Thoracic aorta (tissue), 2 donors: ENCODE measurements around the gene SAMM50. TPM values are rescaled to one million over a fixed set of nuclear protein-coding genes. Genes with fewer than 3 reads are reported as not detected.

Source experiments
- ATAC-seq: fragments of 150-250 bp; one replicate; pipeline ENCODE4 v1.8.0; 2017; ENCODE audit warnings: low read depth; ENCODE audit not compliant: insufficient number of reproducible peaks, low FRiP score
- DNase-seq: peaks from one replicate; pipeline ENCODE4 v3.0.0-alpha.2; 2020; ENCODE audit warnings: low spot score
- H3K27ac ChIP-seq, 2 donors: fragments of 200-600 bp; sonication (generic); 1 replicate in 1 of 2; 2 replicates in 1 of 2; pipeline ENCODE4 v1.5.1; 2016; ENCODE audit warnings: mild to moderate bottlenecking in 2 of 2, moderate library complexity in 2 of 2
- H3K27me3 ChIP-seq: fragments of 200-600 bp; sonication (generic); replicated peaks from 2 replicates; pipeline ENCODE4 v1.6.0; 2016; ENCODE audit warnings: mild to moderate bottlenecking; ENCODE audit not compliant: insufficient read depth
- H3K36me3 ChIP-seq: fragments of 200-600 bp; sonication (generic); one replicate; pipeline ENCODE4 v1.5.1; 2016
- H3K4me1 ChIP-seq, 2 donors: fragments of 200-600 bp; sonication (generic); 1 replicate in 1 of 2; 2 replicates in 1 of 2; pipeline versions ENCODE4 v1.5.1 to v1.6.0; 2016; ENCODE audit warnings: low read depth in 2 of 2, mild to moderate bottlenecking in 1 of 2; ENCODE audit not compliant: control insufficient read depth in 1 of 2
- H3K4me3 ChIP-seq: fragments of 200-600 bp; sonication (generic); 2 replicates; pipeline ENCODE4 v1.5.1; 2016; ENCODE audit warnings: mild to moderate bottlenecking
- H3K9me3 ChIP-seq: fragments of 200-600 bp; sonication (generic); 2 replicates; pipeline ENCODE4 v1.5.1; 2016
- total RNA-seq, 2 donors: library from RNA; depleted of rRNA; stranded (reverse); fragments of >200 nt; gene quantifications; one replicate each; pipeline versions ENCODE4 v1.1.0 to v1.2.3, GENCODE V29; 2016
- TF ChIP-seq, protein P1 (sequence below): fragments of 200-600 bp; sonication (generic); IDR thresholded peaks from one replicate; pipeline ENCODE4 v1.5.1; 2019; ENCODE audit warnings: antibody characterized with exemption

SAMM50 gene
- total RNA-seq, 2 donors from 2014 or later = 22.6 to 28.1 TPM

DNA sequence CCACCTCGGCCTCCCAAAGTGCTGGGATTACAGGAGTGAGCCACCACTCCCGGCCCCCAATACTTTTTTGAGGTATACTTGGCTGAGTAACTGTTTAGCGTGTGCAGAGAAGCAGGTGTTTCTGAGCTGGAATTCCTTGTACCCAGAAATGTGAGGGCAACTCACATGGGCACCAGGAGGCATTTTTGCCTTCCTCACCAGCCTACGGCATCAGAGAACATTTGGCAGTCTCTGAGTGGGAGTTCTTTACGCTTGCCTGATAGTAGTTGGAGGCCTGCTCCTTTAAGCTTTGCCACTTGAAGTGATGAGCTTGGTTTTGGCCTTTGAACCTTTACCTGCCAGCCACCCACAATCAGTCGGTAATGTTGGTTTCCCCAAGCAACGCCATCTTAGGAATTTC is 78.0 kb downstream of the SAMM50 start:
- Histone ChIP-seq H3K27me3 (no peaks in the 10 kb centered on the region), H3K9me3 (no peaks in the 10 kb centered on the region), H3K36me3 (no peaks in the 10 kb centered on the region), H3K4me1 (no peaks in the 10 kb centered on the region), H3K27ac (no peak overlapping the region), H3K4me3 (no peak overlapping the region)
- ATAC-seq (no peak), DNase-seq (no peak)
- TF ChIP-seq, protein P1, sequence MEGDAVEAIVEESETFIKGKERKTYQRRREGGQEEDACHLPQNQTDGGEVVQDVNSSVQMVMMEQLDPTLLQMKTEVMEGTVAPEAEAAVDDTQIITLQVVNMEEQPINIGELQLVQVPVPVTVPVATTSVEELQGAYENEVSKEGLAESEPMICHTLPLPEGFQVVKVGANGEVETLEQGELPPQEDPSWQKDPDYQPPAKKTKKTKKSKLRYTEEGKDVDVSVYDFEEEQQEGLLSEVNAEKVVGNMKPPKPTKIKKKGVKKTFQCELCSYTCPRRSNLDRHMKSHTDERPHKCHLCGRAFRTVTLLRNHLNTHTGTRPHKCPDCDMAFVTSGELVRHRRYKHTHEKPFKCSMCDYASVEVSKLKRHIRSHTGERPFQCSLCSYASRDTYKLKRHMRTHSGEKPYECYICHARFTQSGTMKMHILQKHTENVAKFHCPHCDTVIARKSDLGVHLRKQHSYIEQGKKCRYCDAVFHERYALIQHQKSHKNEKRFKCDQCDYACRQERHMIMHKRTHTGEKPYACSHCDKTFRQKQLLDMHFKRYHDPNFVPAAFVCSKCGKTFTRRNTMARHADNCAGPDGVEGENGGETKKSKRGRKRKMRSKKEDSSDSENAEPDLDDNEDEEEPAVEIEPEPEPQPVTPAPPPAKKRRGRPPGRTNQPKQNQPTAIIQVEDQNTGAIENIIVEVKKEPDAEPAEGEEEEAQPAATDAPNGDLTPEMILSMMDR = no peak

GRCh38 chr22:44033694-44034093 is 78.5 kb downstream of the SAMM50 start:
- DNase-seq = no peak
- TF ChIP-seq, protein P1 = no peak
- ATAC-seq = no peak
- no peaks in the 10 kb centered on the region for H3K9me3 ChIP-seq
- no peaks in the 10 kb centered on the region for H3K4me1 ChIP-seq
- no peaks in the 10 kb centered on the region for H3K27me3 ChIP-seq
- H3K4me3 ChIP-seq = no peak overlapping the region
- H3K27ac ChIP-seq = no peak overlapping the region
- no peaks in the 10 kb centered on the region for H3K36me3 ChIP-seq

DNA sequence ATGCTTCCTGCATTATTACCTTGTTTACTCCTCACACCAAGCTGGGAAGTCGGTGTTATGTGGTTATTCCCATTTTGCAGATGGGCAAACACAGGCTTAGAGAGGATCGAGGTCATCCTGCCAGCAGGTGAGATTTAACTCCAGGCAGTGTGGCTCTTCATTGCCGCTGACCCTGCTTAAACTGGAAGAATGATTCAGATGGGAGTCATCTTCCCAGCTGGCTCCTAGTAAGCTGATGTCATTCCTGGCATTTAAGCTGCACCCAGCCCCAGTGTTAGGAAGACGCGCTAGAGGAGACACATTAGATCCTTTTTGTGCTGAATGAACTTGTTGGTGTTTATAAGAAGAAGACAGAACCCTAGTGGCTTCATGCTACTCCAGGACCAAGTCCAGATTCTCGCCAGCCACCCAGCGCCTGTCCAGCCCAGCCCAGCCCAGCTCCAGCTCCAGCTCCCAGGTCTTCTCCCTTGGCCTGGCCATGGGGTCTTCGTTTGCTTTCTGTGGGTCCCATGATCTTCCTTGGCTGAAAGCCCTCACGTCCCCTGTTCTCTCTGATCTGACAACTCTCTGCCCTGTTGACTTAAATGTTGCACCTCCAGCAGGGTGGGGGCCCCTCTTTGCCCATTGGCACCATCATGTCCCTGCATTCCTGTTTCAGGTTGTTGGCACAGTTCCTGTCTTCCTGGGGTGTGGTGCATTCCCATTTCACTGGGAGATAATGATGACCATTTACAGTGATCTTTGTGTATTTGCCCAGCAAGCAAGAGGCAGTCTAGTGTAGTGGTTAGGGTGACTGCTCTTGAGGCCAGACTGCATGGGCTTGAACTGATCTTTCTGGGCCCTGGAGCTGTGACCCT is 82.5 kb downstream of the SAMM50 start:
- DNase-seq = no peak
- Histone ChIP-seq H3K4me1 (no peaks in the 10 kb centered on the region), H3K9me3 (no peaks in the 10 kb centered on the region), H3K27me3 (no peaks in the 10 kb centered on the region), H3K36me3 (no peaks in the 10 kb centered on the region), H3K4me3 (no peak overlapping the region), H3K27ac (no peak overlapping the region)
- TF ChIP-seq, protein P1 = no peak
- no peak for ATAC-seq

- no peak for ATAC-seq
- TF ChIP-seq, protein P1 = no peak
- Histone ChIP-seq H3K4me1 (no peaks in the 10 kb centered on the region), H3K27me3 (no peaks in the 10 kb centered on the region), H3K9me3 (no peaks in the 10 kb centered on the region), H3K27ac (no peak overlapping the region), H3K36me3 (no peaks in the 10 kb centered on the region), H3K4me3 (no peak overlapping the region)
- DNase-seq = no peak
Observed at GRCh38 chr22:44039566-44040171, 84.4 kb downstream of the SAMM50 start.
